DMS 273 treated with DMSO at 0.1 percent for 48 hours (cell line): ENCODE data around the gene PEX11G.

Experiments used
- DNase-seq: peaks from one replicate; lab custom pipeline; 2025; lab: John Stamatoyannopoulos, UW

The PEX11G gene

GRCh38 chr19:7492558-7492957 is 3.7 kb upstream of the PEX11G start:
- DNase-seq: no peak

- no peak for DNase-seq
Measured at GRCh38 chr19:7492142-7492541, 3.3 kb upstream of the PEX11G start.

GRCh38 chr19:7489609-7490044 is 792 bp upstream of the PEX11G start:
- DNase-seq: no peak

- DNase-seq: no peak
Measured at GRCh38 chr19:7486923-7487322, 1.9 kb downstream of the PEX11G start.

- DNase-seq: no peak
Measured at GRCh38 chr19:7483720-7484201, 5.1 kb downstream of the PEX11G start.

GRCh38 chr19:7482584-7483439 is 6.0 kb downstream of the PEX11G start:
- no peak for DNase-seq

GRCh38 chr19:7480970-7481255 is 7.9 kb downstream of the PEX11G start:
- DNase-seq: no peak

GRCh38 chr19:7480222-7480969 is 8.4 kb downstream of the PEX11G start:
- no peak for DNase-seq

GRCh38 chr19:7478843-7479227 is 10.0 kb downstream of the PEX11G start:
- DNase-seq: no peak

- no peak for DNase-seq
Measured at GRCh38 chr19:7478173-7478842, 10.5 kb downstream of the PEX11G start.

- DNase-seq: no peak
Measured at GRCh38 chr19:7477758-7478157, 11.1 kb downstream of the PEX11G start.

GRCh38 chr19:7476777-7477494 is 11.9 kb downstream of the PEX11G start:
- no peak for DNase-seq

- DNase-seq: no peak
Measured at GRCh38 chr19:7476241-7476640, 12.6 kb downstream of the PEX11G start.

- no peak for DNase-seq
Measured at GRCh38 chr19:7475665-7476064, 13.2 kb downstream of the PEX11G start.

GRCh38 chr19:7471696-7472615 is 16.9 kb downstream of the PEX11G start:
- no peak for DNase-seq

- DNase-seq: no peak
Measured at GRCh38 chr19:7470540-7471305, 18.1 kb downstream of the PEX11G start.

GRCh38 chr19:7469669-7470285 is 19.1 kb downstream of the PEX11G start:
- no peak for DNase-seq

GRCh38 chr19:7468840-7469239 is 20.0 kb downstream of the PEX11G start:
- no peak for DNase-seq
